ENCODE results near the gene RASSF7. TPM values are rescaled to one million over a fixed set of nuclear protein-coding genes. Genes with fewer than 3 reads are reported as not detected.

RASSF7 gene
- total and polyA plus RNA-seq, 10 of the 15 experiments (the other 5 are each of a cell fraction or from before 2014, with no cell fraction given): 0.39 to 29.7 (median 13.2) TPM

GRCh38 chr11:605286-606129 lies 44.7 kb downstream of the RASSF7 start:
- intact Hi-C loops (cut with micrococcal nuclease; ENCODE audit: unreplicated experiment): no loop called here
- CTCF ChIA-PET: no interaction called here

More at GRCh38 chr11:605286-606129, 44.7 kb downstream of the RASSF7 start:
- Histone ChIP-seq H3K9me3 (replicated peaks; ENCODE audit: control insufficient read depth, insufficient read depth, low read length) (no peaks in the 10 kb centered on the region), H3K27me3 (replicated peaks in 1 of 2; ENCODE audit: control insufficient read depth in 2 of 2, insufficient read depth in 2 of 2, low read length in 1 of 2) (no peaks in the 10 kb centered on the region), H3K4me1 (ENCODE audit: control insufficient read depth, insufficient read depth, low read length) (no peaks in the 10 kb centered on the region), H3K79me2 (ENCODE audit: control insufficient read depth, insufficient read depth, low read length) (no peaks in the 10 kb centered on the region), H4K20me1 (ENCODE audit: control insufficient read depth, insufficient read depth) (no peaks in the 10 kb centered on the region; the same call in 1 of the 2 replicates), H3K4me3 (no peak overlapping the region), H3K36me3 (ENCODE audit: control insufficient read depth in 2 of 2, insufficient read depth in 2 of 2, low read length in 1 of 2) (peaks cover 14 to 63% of the 10 kb centered on the region in 2 experiments; a peak in 3 of 4 replicates), H2AFZ (ENCODE audit: control insufficient read depth, low read depth, low read length) (no peak overlapping the region), H3K27ac (ENCODE audit: control insufficient read depth, insufficient read depth) (no peak overlapping the region), H3K9ac (ENCODE audit: control insufficient read depth, insufficient read depth, low read length) (no peak overlapping the region), H3K4me2 (ENCODE audit: control insufficient read depth, insufficient read depth) (no peak overlapping the region)
- WGBS (ENCODE audit: insufficient coverage, insufficient replicate concordance, low lambda C conversion rate, missing lambda C conversion rate): 92% methylated on average over 33 of the region's 33 CpGs
- SMC1A ChIA-PET (ENCODE audit: uncharacterized antibody, unreplicated experiment): no interaction called here
- DNase-seq (ENCODE audit: low read depth, low spot score): no peak
- ATAC-seq: no peak
- RAD21 ChIA-PET (ENCODE audit: unreplicated experiment): no interaction called here
- BruUV-seq (replicated peaks): no TSS peak
- in situ Hi-C loops (cut with MboI): no loop called here
- POLR2A ChIA-PET: no interaction called here
- FAIRE-seq: no peak
- TF ChIP-seq KDM1A (IDR thresholded peaks at IDR 0.05; ENCODE audit: borderline replicate concordance) (no peak), BCL3 (IDR thresholded peaks at IDR 0.05; ENCODE audit: borderline replicate concordance, insufficient read depth, low read depth, low read length, poor library complexity, severe bottlenecking) (no peak), BMI1 (IDR thresholded peaks at IDR 0.05; ENCODE audit: borderline replicate concordance) (no peak), E2F4 (IDR thresholded peaks at IDR 0.05; ENCODE audit: low read depth, low read length) (no peak), FOXM1 (IDR thresholded peaks at IDR 0.05; ENCODE audit: low read depth, low read length) (no peak)

All from GM12878 (cell line).